22Rv1 (cell line): ENCODE results near the gene CCDC183.
"Not testable (repeated sequence)": the region's sequence is repeated elsewhere in the genome, so short reads cannot be mapped to it uniquely, and the experiment has no call there.

ENCODE experiments used
- H3K27ac ChIP-seq: fragments of 450-650 bp; 2 replicates; pipeline ENCODE4 v1.5.1; 2017
- ZFX ChIP-seq: fragments of 450-650 bp; IDR thresholded peaks from 2 replicates; pipeline ENCODE4 v1.6.1; 2017; ENCODE audit warnings: antibody characterized with exemption, borderline replicate concordance
- TF ChIP-seq, protein P1 (sequence below): fragments of 450-650 bp; IDR thresholded peaks from 2 replicates; pipeline ENCODE4 v1.5.1; 2017; ENCODE audit warnings: mild to moderate bottlenecking

Gene CCDC183

DNA sequence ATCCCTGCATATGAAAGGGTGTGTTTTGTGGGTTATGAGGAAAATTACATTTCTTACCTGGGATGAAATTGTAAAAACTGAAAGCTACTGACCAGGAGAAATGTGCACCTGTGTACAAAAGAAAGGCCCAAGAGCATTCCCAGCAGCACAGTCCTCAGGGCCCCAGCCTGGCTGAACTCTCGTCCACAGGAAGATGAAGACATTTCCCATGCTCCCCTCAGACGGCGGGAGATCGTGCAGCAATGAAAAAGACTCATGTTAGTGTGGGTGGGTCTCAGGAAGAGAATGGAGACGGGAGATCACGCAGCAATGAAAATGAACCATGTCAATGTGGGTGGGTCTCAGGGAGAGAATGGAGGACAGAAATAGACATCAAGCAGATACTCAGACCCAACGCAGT, 19.2 kb upstream of the CCDC183 start:
- no peak overlapping the region for H3K27ac ChIP-seq
- TF ChIP-seq, protein P1, sequence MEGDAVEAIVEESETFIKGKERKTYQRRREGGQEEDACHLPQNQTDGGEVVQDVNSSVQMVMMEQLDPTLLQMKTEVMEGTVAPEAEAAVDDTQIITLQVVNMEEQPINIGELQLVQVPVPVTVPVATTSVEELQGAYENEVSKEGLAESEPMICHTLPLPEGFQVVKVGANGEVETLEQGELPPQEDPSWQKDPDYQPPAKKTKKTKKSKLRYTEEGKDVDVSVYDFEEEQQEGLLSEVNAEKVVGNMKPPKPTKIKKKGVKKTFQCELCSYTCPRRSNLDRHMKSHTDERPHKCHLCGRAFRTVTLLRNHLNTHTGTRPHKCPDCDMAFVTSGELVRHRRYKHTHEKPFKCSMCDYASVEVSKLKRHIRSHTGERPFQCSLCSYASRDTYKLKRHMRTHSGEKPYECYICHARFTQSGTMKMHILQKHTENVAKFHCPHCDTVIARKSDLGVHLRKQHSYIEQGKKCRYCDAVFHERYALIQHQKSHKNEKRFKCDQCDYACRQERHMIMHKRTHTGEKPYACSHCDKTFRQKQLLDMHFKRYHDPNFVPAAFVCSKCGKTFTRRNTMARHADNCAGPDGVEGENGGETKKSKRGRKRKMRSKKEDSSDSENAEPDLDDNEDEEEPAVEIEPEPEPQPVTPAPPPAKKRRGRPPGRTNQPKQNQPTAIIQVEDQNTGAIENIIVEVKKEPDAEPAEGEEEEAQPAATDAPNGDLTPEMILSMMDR: no peak
- TF ChIP-seq ZFX: no peak

DNA sequence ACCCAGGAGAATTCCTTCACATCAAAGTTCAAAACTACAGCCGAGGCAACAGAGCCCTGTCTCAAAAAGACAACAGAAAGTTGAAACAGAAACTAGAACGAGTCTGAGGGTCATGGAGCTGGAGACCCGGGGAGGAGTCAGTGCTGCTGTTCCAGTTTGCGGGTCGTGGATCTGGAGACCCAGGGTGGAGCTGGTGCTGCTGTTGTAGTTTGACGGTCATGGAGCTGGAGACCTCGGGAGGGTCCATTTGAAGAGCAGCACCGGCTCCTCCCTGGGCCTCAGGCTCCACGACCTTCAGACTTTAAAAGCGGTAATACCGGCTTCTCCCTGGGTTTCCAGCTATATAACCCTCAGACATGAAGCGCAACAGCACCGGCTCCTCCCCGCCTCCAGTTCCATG, 18.8 kb upstream of the CCDC183 start:
- H3K27ac ChIP-seq: no peak overlapping the region
- TF ChIP-seq ZFX: no peak
- TF ChIP-seq, protein P1: no peak

DNA sequence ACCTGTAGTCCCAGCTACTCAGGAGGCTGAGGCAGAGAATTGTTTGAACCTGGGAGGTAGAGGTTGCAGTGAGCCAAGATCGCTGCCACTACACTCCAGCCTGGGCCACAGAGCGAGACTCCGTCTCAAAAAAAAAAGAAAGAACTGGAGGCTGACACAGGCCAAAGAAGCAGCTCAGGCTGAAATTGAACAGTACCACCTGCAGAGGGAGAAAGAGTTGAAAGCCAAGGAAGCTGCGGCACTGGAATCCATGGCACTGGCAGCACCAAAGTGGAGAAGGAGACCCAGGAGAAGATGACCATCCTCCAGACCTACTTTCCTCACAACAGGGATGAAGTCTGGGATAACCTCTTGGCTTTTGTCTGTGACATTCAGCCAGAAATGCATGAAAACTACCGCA, 16.3 kb upstream of the CCDC183 start:
- no peak overlapping the region for H3K27ac ChIP-seq
- TF ChIP-seq, protein P1: 0 out of 2 replicates have a peak, but pooled peaks have one; percentile 7
- TF ChIP-seq ZFX: no peak

DNA sequence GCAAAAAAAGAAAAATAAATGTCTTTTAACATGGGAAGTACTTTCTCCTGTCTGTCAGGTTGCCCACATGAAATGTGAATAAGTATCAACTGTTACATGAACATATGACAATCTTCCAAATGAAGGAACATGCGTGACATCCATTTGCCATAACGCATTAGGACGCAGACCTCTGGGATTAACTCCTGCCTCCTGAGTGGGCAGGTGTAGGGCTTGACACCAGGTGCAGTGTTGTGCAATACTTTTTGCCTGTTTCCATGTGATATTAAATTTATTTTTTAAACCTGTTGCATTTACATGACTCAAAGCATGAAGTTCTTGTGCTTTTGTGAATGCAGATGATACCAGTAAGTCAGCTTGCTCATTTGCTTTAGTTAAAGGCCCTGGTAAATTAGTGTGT, 13.7 kb upstream of the CCDC183 start:
- TF ChIP-seq, protein P1: no peak
- no peak for TF ChIP-seq ZFX
- H3K27ac ChIP-seq: no peak overlapping the region

DNA sequence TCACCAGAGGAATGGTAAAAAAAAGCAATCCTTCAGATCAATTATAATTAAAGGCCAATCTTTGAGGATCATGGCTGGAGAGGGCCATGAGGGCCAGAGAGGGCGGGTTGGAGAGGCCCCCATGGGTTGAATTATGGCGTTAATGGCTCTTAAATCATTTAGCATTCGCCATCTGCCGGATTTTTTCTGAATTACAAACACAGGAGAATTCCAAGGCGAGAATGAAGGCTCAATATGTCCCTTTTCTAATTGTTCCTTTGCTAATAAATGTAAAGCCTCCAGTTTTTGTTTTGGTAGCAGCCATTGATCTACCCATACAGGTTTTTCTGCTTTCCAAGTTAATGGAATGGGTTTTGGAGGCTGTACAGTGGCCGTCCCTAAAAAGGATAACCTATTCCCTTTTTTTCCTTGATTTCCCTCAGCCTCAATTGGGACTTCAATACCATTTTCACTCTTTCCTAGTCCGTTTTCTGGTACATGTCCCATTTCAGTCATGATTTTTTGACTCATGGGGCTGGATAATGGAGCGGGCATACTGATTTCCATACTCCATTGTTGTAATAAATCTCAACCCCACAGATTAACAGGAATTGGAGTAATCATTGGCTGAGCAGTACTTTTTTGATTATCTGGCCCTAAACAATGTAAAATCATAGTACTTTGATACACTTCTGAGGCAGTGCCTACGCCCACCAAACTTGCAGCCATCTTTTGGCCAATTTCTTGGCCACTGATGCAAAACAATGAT, 11.7 kb upstream of the CCDC183 start:
- TF ChIP-seq ZFX: no peak
- TF ChIP-seq, protein P1: peak; percentile 70
- no peak overlapping the region for H3K27ac ChIP-seq

DNA sequence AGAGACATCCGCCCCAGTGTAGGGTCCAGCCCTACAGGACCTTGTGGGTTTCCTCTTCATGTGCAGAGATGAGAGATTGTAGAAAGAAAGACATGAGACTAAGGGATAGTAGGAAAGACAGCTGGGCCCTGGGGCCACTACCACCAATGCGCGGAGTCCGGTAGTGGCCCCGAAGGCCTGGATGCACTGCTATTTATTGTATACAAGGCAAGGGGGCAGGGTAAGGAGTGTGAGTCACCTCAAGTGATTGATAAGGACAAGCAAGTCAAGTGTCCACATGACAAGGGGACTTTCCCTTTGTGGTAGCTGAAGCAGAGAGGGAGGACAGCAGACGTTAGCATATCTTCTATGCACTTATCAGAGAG, 11.2 kb upstream of the CCDC183 start:
- no peak overlapping the region for H3K27ac ChIP-seq
- TF ChIP-seq ZFX: no peak
- TF ChIP-seq, protein P1: no peak

DNA sequence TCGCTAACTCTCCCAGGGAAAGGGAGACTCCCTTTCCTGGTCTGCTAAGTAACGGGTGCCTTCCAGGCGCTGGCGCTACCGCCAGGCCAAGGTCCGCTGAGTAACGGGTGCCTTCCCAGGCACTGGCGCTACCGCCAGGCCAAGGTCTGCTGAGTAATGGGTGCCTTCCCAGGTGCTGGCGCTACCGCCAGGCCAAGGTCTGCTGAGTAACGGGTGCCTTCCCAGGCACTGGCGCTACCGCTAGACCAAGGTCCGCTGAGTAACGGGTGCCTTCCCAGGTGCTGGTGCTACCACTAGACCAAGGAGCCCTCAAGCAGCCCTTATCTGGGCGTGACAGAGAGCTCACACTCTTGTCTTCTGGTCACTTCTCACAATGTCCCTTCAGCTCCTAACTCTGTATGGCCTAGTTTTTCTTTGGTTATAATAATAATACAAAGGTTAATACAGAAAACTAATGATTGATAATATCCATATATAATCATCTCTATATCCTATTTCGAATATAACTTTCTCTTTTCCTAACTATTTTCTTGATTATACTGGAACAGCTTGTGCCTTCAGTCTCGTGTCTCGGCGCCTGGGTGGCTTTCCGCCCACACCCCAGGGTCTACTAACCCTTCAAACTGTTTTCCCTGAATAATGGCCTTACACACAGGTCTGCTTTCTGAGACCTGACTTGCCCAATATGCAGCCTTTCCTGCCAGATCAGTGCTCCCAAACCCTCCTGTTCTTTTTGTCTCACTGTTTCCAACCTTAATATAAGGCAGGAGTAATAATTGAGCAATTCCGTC, 10.4 kb upstream of the CCDC183 start:
- not testable (repeated sequence) for H3K27ac ChIP-seq
